RWPE2 (cell line): ENCODE results near the gene IARS1.

Experiments used
- ATAC-seq: fragments of 200-7000 bp; cut with Tn5 transposase; 3 replicates; pipeline ENCODE4 v1.9.1; 2021; ENCODE audit warnings: low read depth
- DNase-seq: peaks from one replicate; pipeline ENCODE4 v3.0.0-alpha.2; 2020; ENCODE audit warnings: low spot score
- H3K27ac ChIP-seq: fragments of 450-650 bp; 2 replicates; pipeline ENCODE4 v1.5.1; 2017; ENCODE audit warnings: mild to moderate bottlenecking; ENCODE audit not compliant: poor library complexity, severe bottlenecking
- H3K27me3 ChIP-seq: fragments of 250-450 bp; sonication (Bioruptor Pico); 2 replicates; pipeline ENCODE4 v1.5.1; 2021; ENCODE audit warnings: mild to moderate bottlenecking, moderate library complexity; ENCODE audit not compliant: insufficient read depth, poor library complexity, severe bottlenecking
- H3K36me3 ChIP-seq: fragments of 250-450 bp; sonication (Bioruptor Pico); 2 replicates; pipeline ENCODE4 v1.5.1; 2020; ENCODE audit warnings: low read depth, mild to moderate bottlenecking, moderate library complexity
- H3K4me1 ChIP-seq: fragments of 250-450 bp; sonication (Bioruptor Pico); 2 replicates; pipeline ENCODE4 v1.5.1; 2021; ENCODE audit warnings: mild to moderate bottlenecking, moderate library complexity; ENCODE audit not compliant: insufficient read depth, poor library complexity, severe bottlenecking
- H3K4me3 ChIP-seq: fragments of 250-450 bp; sonication (Bioruptor Pico); 2 replicates; pipeline ENCODE4 v1.5.1; 2021; ENCODE audit warnings: mild to moderate bottlenecking, moderate library complexity; ENCODE audit not compliant: severe bottlenecking
- H3K9me3 ChIP-seq: fragments of 250-450 bp; sonication (Bioruptor Pico); 2 replicates; pipeline ENCODE4 v1.5.1; 2021; ENCODE audit warnings: mild to moderate bottlenecking, moderate library complexity; ENCODE audit not compliant: severe bottlenecking
- CTCF ChIP-seq: fragments of 450-650 bp; IDR thresholded peaks from one replicate; pipeline ENCODE4 v1.5.1; 2017; ENCODE audit warnings: mild to moderate bottlenecking, moderate library complexity; ENCODE audit not compliant: poor library complexity, severe bottlenecking

Gene IARS1

GRCh38 chr9:92293075-92293354, 482 bp downstream of the IARS1 start:
- peak overlapping the region; percentile 56 for H3K4me3 ChIP-seq

GRCh38 chr9:92292338-92293074, 991 bp downstream of the IARS1 start:
- Histone ChIP-seq H3K36me3 (peaks cover 67% of the 10 kb centered on the region), H3K27me3 (no peaks in the 10 kb centered on the region), H3K4me1 (peaks cover 20% of the 10 kb centered on the region), H3K27ac (peak overlapping the region; percentile 55), H3K9me3 (no peaks in the 10 kb centered on the region), H3K4me3 (peak overlapping the region; percentile 56)
- no peak for TF ChIP-seq CTCF
- ATAC-seq (no peak), DNase-seq (no peak)

More at GRCh38 chr9:92293075-92293354, 482 bp downstream of the IARS1 start:
- H3K36me3 ChIP-seq = peaks cover 67% of the 10 kb centered on the region
- peak overlapping the region; percentile 55 for H3K27ac ChIP-seq
- peaks cover 20% of the 10 kb centered on the region for H3K4me1 ChIP-seq
- TF ChIP-seq CTCF = no peak
- no peaks in the 10 kb centered on the region for H3K9me3 ChIP-seq
- no peak for ATAC-seq
- no peaks in the 10 kb centered on the region for H3K27me3 ChIP-seq
- no peak for DNase-seq

GRCh38 chr9:92291577-92291976, 1.9 kb downstream of the IARS1 start:
- H3K27me3 ChIP-seq = no peaks in the 10 kb centered on the region
- H3K4me1 ChIP-seq = peaks cover 20% of the 10 kb centered on the region
- no peak for DNase-seq
- no peaks in the 10 kb centered on the region for H3K9me3 ChIP-seq
- no peak overlapping the region for H3K4me3 ChIP-seq
- no peak for TF ChIP-seq CTCF
- no peak overlapping the region for H3K27ac ChIP-seq
- peaks cover 68% of the 10 kb centered on the region for H3K36me3 ChIP-seq
- no peak for ATAC-seq

GRCh38 chr9:92290785-92291429, 2.6 kb downstream of the IARS1 start:
- no peak overlapping the region for H3K4me3 ChIP-seq
- no peak for DNase-seq
- no peaks in the 10 kb centered on the region for H3K9me3 ChIP-seq
- H3K36me3 ChIP-seq = peaks cover 74% of the 10 kb centered on the region
- TF ChIP-seq CTCF = no peak
- no peak overlapping the region for H3K27ac ChIP-seq
- peaks cover 20% of the 10 kb centered on the region for H3K4me1 ChIP-seq
- no peaks in the 10 kb centered on the region for H3K27me3 ChIP-seq
- ATAC-seq = no peak
